HUES48 (cell line): ENCODE measurements around the gene SMAP2.
"Not testable (repeated sequence)": the region's sequence is repeated elsewhere in the genome, so short reads cannot be mapped to it uniquely, and the experiment has no call there.

Source experiments
- H3K27ac ChIP-seq: one replicate; pipeline ENCODE4 v1.7.0; 2013; ENCODE audit warnings: low read depth, low read length, inconsistent platforms
- H3K27me3 ChIP-seq: 2 replicates; pipeline ENCODE4 v1.6.1; 2013; ENCODE audit warnings: mild to moderate bottlenecking, low read length; ENCODE audit not compliant: control insufficient read depth, insufficient read depth
- H3K36me3 ChIP-seq: 2 replicates; pipeline ENCODE4 v1.6.1; 2013; ENCODE audit warnings: low read length; ENCODE audit not compliant: control insufficient read depth, insufficient read depth
- H3K4me1 ChIP-seq: 2 replicates; pipeline ENCODE4 v1.6.1; 2013; ENCODE audit warnings: mild to moderate bottlenecking, low read length; ENCODE audit not compliant: control insufficient read depth, insufficient read depth
- H3K4me3 ChIP-seq: 2 replicates; pipeline ENCODE4 v1.5.1; 2013; ENCODE audit warnings: mild to moderate bottlenecking, low read depth, low read length
- H3K9ac ChIP-seq: 2 replicates; pipeline ENCODE4 v1.6.1; 2013; ENCODE audit warnings: mild to moderate bottlenecking, low read depth, low read length, moderate library complexity
- H3K9me3 ChIP-seq: 2 replicates; pipeline ENCODE4 v1.6.1; 2013; ENCODE audit warnings: low read length; ENCODE audit not compliant: control insufficient read depth, insufficient read depth

Gene SMAP2

GRCh38 chr1:40373323-40374283 lies at the start of gene SMAP2:
Gene SMAP2 (plus strand): TSS chr1:40373727. CDS start chr1:40374121, 394 bp downstream.
- H3K27ac ChIP-seq: no peak within 1 kb of the TSS
- no peaks in the 10 kb centered on the region for H3K9me3 ChIP-seq
- peaks cover 5% of the 10 kb centered on the region for H3K4me1 ChIP-seq
- peaks cover 6% of the 10 kb centered on the region for H3K27me3 ChIP-seq
- H3K4me3 ChIP-seq: peak within 1 kb of the TSS; percentile 90
- no peaks in the 10 kb centered on the region for H3K36me3 ChIP-seq
- no peak within 1 kb of the TSS for H3K9ac ChIP-seq

GRCh38 chr1:40331403-40331802 lies 42.1 kb upstream of the SMAP2 start:
- not testable (repeated sequence) for H3K27ac ChIP-seq, H3K36me3 ChIP-seq

DNA sequence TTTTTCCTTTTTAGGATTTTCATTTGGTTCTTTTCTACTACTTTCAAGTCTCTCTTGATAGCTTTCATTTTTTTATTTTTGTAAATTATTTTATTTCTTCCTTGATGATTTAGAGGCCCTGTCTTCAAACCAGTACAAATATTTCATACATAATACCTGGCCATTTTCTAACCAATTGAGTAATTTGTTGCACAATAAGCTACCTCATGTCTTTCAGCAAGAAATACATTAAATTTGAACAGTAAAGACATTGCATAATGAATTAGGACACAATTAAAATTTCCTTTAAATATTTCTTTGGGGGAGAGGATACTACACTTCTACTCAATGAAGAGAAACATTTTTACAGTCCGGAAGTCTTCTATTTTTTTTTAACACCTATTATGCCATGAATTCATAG lies 40.8 kb upstream of the SMAP2 start:
- Histone ChIP-seq H3K4me1 (no peaks in the 10 kb centered on the region), H3K4me3 (no peak overlapping the region), H3K9me3 (no peaks in the 10 kb centered on the region), H3K36me3 (no peaks in the 10 kb centered on the region), H3K9ac (no peak overlapping the region), H3K27me3 (no peaks in the 10 kb centered on the region), H3K27ac (no peak overlapping the region)

More at GRCh38 chr1:40331403-40331802, 42.1 kb upstream of the SMAP2 start:
- H3K4me1 ChIP-seq, H3K9ac ChIP-seq, H3K9me3 ChIP-seq, H3K4me3 ChIP-seq, H3K27me3 ChIP-seq: not testable (repeated sequence)

DNA sequence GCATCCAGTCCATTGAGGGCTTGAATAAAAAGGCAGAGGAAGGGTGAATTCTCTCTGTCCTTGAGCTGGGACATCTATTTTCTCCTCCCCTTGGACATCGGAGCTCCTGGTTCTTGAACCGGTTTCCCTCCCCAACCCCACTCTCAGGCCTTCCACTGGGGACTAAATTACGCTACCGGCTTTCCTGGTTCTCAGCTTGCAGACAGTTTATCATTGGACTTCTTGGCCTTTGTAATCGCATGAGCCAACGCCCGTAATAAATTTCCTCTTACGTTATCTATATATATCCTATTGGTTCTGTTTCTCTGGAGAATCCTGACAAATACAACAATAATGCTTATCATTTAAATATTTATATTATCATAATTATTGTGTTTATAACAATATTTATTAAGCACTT lies 36.1 kb upstream of the SMAP2 start:
- no peak overlapping the region for H3K4me3 ChIP-seq
- no peaks in the 10 kb centered on the region for H3K9me3 ChIP-seq
- H3K27ac ChIP-seq: no peak overlapping the region
- H3K9ac ChIP-seq: no peak overlapping the region
- no peaks in the 10 kb centered on the region for H3K36me3 ChIP-seq
- H3K27me3 ChIP-seq: 0 out of 2 replicates have a peak, but pooled peaks cover 10% of the 10 kb centered on the region
- no peaks in the 10 kb centered on the region for H3K4me1 ChIP-seq

- Histone ChIP-seq H3K9ac (no peak overlapping the region), H3K36me3 (no peaks in the 10 kb centered on the region), H3K4me1 (no peaks in the 10 kb centered on the region), H3K27ac (no peak overlapping the region), H3K4me3 (no peak overlapping the region), H3K27me3 (0 out of 2 replicates have a peak, but pooled peaks cover 10% of the 10 kb centered on the region), H3K9me3 (no peaks in the 10 kb centered on the region)
Observed at GRCh38 chr1:40338745-40339419, 34.6 kb upstream of the SMAP2 start.

GRCh38 chr1:40339420-40340323 lies 33.9 kb upstream of the SMAP2 start:
- no peaks in the 10 kb centered on the region for H3K4me1 ChIP-seq
- no peak overlapping the region for H3K27ac ChIP-seq
- no peak overlapping the region for H3K9ac ChIP-seq
- H3K9me3 ChIP-seq: no peaks in the 10 kb centered on the region
- no peaks in the 10 kb centered on the region for H3K36me3 ChIP-seq
- H3K27me3 ChIP-seq: 0 out of 2 replicates have a peak, but pooled peaks cover 10% of the 10 kb centered on the region
- no peak overlapping the region for H3K4me3 ChIP-seq

DNA sequence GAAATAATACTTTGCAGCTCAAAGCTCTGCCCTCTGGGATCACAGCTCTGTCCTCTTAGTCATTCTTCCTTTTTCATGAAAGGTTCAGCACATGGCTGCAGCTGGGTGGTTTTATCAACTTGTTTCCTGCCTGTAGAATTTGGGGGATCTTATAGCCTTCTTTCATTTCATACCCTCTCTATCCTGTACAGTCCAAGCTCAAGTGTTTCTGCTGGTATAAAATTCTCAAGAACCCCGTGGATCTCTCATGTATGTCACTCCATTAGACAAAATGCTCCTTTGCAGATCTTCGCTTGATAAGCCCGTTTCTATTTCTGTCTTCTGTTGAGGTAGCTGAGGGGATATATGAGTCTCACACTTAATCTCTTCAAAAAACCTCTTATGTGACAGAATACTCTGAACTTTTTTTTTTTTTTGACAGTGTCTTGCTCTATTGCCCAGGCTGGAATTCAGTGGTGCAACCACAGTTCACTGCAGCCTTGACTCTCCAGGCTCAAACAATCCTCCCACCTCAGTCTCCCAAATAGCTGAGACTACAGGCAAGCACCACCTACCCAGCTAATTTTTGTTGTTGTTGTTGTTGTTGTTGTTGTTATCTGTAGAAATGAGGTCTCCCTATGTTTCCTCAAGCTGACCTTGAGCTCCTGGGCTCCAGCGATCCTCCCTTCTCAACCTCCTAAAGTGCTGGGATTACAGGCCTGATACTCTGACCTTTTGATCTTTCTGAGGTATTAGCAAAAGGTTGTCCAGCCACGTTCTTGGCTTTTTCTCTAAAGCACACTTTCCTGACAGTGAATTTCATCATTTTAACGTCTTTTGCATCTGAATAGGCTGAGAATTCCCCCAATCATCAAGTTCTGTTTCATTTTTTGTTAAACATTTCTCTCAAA lies 31.8 kb upstream of the SMAP2 start:
- H3K27me3 ChIP-seq: 0 out of 2 replicates have a peak, but pooled peaks cover 10% of the 10 kb centered on the region
- no peaks in the 10 kb centered on the region for H3K9me3 ChIP-seq
- no peaks in the 10 kb centered on the region for H3K4me1 ChIP-seq
- H3K27ac ChIP-seq: no peak overlapping the region
- no peak overlapping the region for H3K9ac ChIP-seq
- H3K36me3 ChIP-seq: no peaks in the 10 kb centered on the region
- H3K4me3 ChIP-seq: no peak overlapping the region

DNA sequence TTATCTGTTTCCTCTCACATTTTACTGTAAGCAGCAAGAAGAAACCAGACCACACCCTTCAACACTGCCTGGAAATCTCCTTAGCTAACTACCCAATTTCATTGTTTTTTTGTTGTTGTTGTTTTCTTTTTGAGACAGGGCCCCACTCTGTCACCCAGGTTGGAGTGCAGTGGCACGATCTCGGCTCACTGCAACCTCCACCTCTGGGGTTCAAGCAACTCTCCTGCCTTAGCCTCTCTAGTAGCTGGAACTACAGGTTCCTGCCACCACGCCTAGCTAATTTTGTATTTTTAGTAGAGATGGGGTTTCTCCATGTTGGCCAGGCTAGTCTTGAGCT lies 31.2 kb upstream of the SMAP2 start:
- H3K27ac ChIP-seq, H3K36me3 ChIP-seq, H3K27me3 ChIP-seq, H3K9me3 ChIP-seq, H3K9ac ChIP-seq, H3K4me3 ChIP-seq, H3K4me1 ChIP-seq: not testable (repeated sequence)

- H3K27ac ChIP-seq: no peak overlapping the region
Observed at GRCh38 chr1:40344597-40344996, 28.9 kb upstream of the SMAP2 start.

GRCh38 chr1:40350391-40350790 lies 23.1 kb upstream of the SMAP2 start:
- Histone ChIP-seq H3K9ac (no peak overlapping the region), H3K27ac (no peak overlapping the region), H3K36me3 (no peaks in the 10 kb centered on the region), H3K27me3 (no peaks in the 10 kb centered on the region), H3K4me1 (no peaks in the 10 kb centered on the region), H3K4me3 (no peak overlapping the region), H3K9me3 (no peaks in the 10 kb centered on the region)

More at GRCh38 chr1:40344597-40344996, 28.9 kb upstream of the SMAP2 start:
- H3K27me3 ChIP-seq: 0 out of 2 replicates have a peak, but pooled peaks cover 3% of the 10 kb centered on the region
- H3K4me3 ChIP-seq: no peak overlapping the region
- H3K36me3 ChIP-seq: no peaks in the 10 kb centered on the region
- H3K4me1 ChIP-seq: no peaks in the 10 kb centered on the region
- H3K9ac ChIP-seq: no peak overlapping the region
- H3K9me3 ChIP-seq: no peaks in the 10 kb centered on the region
